ENCODE measurements around the gene SECTM1. TPM values are rescaled to one million over a fixed set of nuclear protein-coding genes. Genes with fewer than 3 reads are reported as not detected.

SECTM1 gene
- total RNA-seq, 1 donor from 2014 or later: not detected

- no peak for TF ChIP-seq CTCF (IDR thresholded peaks at IDR 0.05; ENCODE audit: unreplicated experiment)
- no peak overlapping the region for H3K27ac Mint-ChIP-seq
- H3K4me1 Mint-ChIP-seq (ENCODE audit: low read depth): peaks cover 10% of the 10 kb centered on the region
- no peaks in the 10 kb centered on the region for H3K9me3 Mint-ChIP-seq (ENCODE audit: low read depth)
- no peaks in the 10 kb centered on the region for H3K36me3 Mint-ChIP-seq (ENCODE audit: insufficient read depth)
- H3K27me3 Mint-ChIP-seq: peaks cover 16% of the 10 kb centered on the region
- no peak for DNase-seq (ENCODE audit: low spot score, unreplicated experiment)
- H3K4me3 Mint-ChIP-seq (ENCODE audit: low read depth): no peak overlapping the region
These were observed 29.4 kb downstream of the SECTM1 start for GRCh38 chr17:82303944-82304808.

DNA sequence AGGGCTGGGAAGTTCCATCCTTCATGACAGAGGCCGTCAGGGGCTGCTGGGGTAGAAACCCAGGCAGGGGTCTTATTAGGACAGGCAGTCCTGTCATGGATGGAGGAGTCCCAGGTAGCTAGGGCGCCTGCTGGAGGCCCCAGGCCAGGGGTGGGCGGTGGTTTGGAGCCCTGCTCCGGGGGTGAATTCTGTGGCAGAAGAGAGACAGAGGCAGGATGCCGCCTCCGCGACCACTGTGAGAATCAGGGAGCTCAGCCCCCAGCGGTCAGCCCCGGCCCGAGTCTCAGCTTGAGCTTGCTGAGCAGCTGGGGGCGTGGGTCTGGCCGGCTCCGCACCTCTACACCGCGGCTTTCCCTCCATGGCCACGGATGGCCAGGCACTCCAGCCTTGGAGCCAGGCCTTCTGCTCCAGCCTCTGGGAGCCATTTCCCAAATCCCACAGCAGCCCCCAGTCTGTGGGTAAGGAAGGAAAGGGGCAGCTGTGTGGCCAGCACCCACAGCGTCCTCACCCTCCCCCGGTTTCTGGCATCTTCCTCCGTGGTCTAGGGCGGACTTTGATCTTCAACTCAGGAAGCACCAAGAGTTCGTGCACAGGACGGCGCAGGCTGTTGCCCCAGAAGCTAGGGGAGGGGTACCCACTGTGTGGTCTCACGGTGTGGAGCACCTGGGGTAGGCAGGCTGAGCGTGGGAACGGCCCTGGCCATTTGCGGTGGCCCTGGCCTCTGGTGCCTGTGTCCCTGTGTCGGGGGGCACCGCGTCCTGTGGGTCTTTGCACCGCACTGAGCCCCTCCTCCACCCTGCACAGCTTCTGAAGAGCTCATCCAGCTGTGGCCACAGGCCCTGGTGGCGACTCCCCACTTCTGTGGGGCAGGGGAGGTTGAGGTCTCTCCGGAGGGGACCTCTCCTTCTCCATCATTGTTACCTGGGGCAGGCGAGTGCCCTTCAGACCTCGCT is 30.3 kb downstream of the SECTM1 start:
- H3K9me3 Mint-ChIP-seq (ENCODE audit: low read depth): no peaks in the 10 kb centered on the region
- no peak for DNase-seq (ENCODE audit: low spot score, unreplicated experiment)
- no peak overlapping the region for H3K27ac Mint-ChIP-seq
- no peak overlapping the region for H3K4me3 Mint-ChIP-seq (ENCODE audit: low read depth)
- TF ChIP-seq CTCF (IDR thresholded peaks at IDR 0.05; ENCODE audit: unreplicated experiment): no peak
- peaks cover 10% of the 10 kb centered on the region for H3K27me3 Mint-ChIP-seq
- H3K36me3 Mint-ChIP-seq (ENCODE audit: insufficient read depth): no peaks in the 10 kb centered on the region
- H3K4me1 Mint-ChIP-seq (ENCODE audit: low read depth): peaks cover 10% of the 10 kb centered on the region

GRCh38 chr17:82302568-82302963 is 31.0 kb downstream of the SECTM1 start:
- Mint-ChIP-seq H3K27ac (no peak overlapping the region), H3K9me3 (ENCODE audit: low read depth) (no peaks in the 10 kb centered on the region), H3K36me3 (ENCODE audit: insufficient read depth) (no peaks in the 10 kb centered on the region), H3K4me3 (ENCODE audit: low read depth) (no peak overlapping the region), H3K27me3 (peaks cover 5% of the 10 kb centered on the region), H3K4me1 (ENCODE audit: low read depth) (peaks cover 11% of the 10 kb centered on the region)
- DNase-seq (ENCODE audit: low spot score, unreplicated experiment): no peak
- TF ChIP-seq CTCF (IDR thresholded peaks at IDR 0.05; ENCODE audit: unreplicated experiment): no peak

GRCh38 chr17:82301916-82302567 is 31.5 kb downstream of the SECTM1 start:
- H3K36me3 Mint-ChIP-seq (ENCODE audit: insufficient read depth): no peaks in the 10 kb centered on the region
- H3K4me3 Mint-ChIP-seq (ENCODE audit: low read depth): no peak overlapping the region
- peaks cover 11% of the 10 kb centered on the region for H3K4me1 Mint-ChIP-seq (ENCODE audit: low read depth)
- DNase-seq (ENCODE audit: low spot score, unreplicated experiment): no peak
- no peaks in the 10 kb centered on the region for H3K9me3 Mint-ChIP-seq (ENCODE audit: low read depth)
- peaks cover 5% of the 10 kb centered on the region for H3K27me3 Mint-ChIP-seq
- H3K27ac Mint-ChIP-seq: no peak overlapping the region
- no peak for TF ChIP-seq CTCF (IDR thresholded peaks at IDR 0.05; ENCODE audit: unreplicated experiment)
